ENCODE measurements around the gene ANKRD36C.
A peak's percentile ranks its signal among the peaks of the same experiment; 100 is the strongest.
"Not testable (repeated sequence)": the region's sequence is repeated elsewhere in the genome, so short reads cannot be mapped to it uniquely, and the experiment has no call there.

The ANKRD36C gene

GRCh38 chr2:95991351-95992094 is at the start of gene ANKRD36C:
TSS of gene ANKRD36C (minus strand) at chr2:95991824. CDS start at chr2:95991708, 116 bp downstream.
- not testable (repeated sequence) for DNase-seq (ENCODE audit: low read depth in 2 of 2)

GRCh38 chr2:96035554-96035953 is 43.9 kb upstream of the ANKRD36C start:
- not testable (repeated sequence) for DNase-seq (ENCODE audit: low read depth in 2 of 2)

- DNase-seq (ENCODE audit: low read depth in 2 of 2) = not testable (repeated sequence)
These were observed 43.2 kb upstream of the ANKRD36C start, which contains the start of gene GPAT2 for GRCh38 chr2:96034792-96035191. TSS of gene GPAT2 (minus strand) at chr2:96034916. CDS start at chr2:96032359, 2,557 bp downstream.

- DNase-seq (ENCODE audit: low read depth in 2 of 2) = not testable (repeated sequence)
These were observed 42.4 kb upstream of the ANKRD36C start for GRCh38 chr2:96033997-96034396.

GRCh38 chr2:96027725-96028325 is 36.2 kb upstream of the ANKRD36C start:
- DNase-seq (ENCODE audit: low read depth in 2 of 2) = not testable (repeated sequence)

GRCh38 chr2:96025755-96026154 is 34.1 kb upstream of the ANKRD36C start:
- not testable (repeated sequence) for DNase-seq (ENCODE audit: low read depth in 2 of 2)

GRCh38 chr2:96025194-96025492 is 33.5 kb upstream of the ANKRD36C start:
- no peak for DNase-seq (ENCODE audit: low read depth in 2 of 2)

- DNase-seq (ENCODE audit: low read depth in 2 of 2) = no peak
These were observed 32.9 kb upstream of the ANKRD36C start for GRCh38 chr2:96024336-96025193.

GRCh38 chr2:96023701-96024100 is 32.1 kb upstream of the ANKRD36C start:
- DNase-seq (ENCODE audit: low read depth in 2 of 2) = not testable (repeated sequence)

GRCh38 chr2:96022701-96023447 is 31.2 kb upstream of the ANKRD36C start:
- DNase-seq (ENCODE audit: low read depth in 2 of 2) = peak; percentile 38 to 63

GRCh38 chr2:96022126-96022525 is 30.5 kb upstream of the ANKRD36C start:
- DNase-seq (ENCODE audit: low read depth in 2 of 2) = not testable (repeated sequence)

- not testable (repeated sequence) for DNase-seq (ENCODE audit: low read depth in 2 of 2)
These were observed 29.5 kb upstream of the ANKRD36C start for GRCh38 chr2:96021142-96021541.

- not testable (repeated sequence) for DNase-seq (ENCODE audit: low read depth in 2 of 2)
These were observed 28.4 kb upstream of the ANKRD36C start for GRCh38 chr2:96019909-96020590.

- not testable (repeated sequence) for DNase-seq (ENCODE audit: low read depth in 2 of 2)
These were observed 24.7 kb upstream of the ANKRD36C start for GRCh38 chr2:96016321-96016720.

- DNase-seq (ENCODE audit: low read depth in 2 of 2) = not testable (repeated sequence)
These were observed 21.2 kb upstream of the ANKRD36C start for GRCh38 chr2:96012792-96013264.

GRCh38 chr2:96012086-96012791 is 20.6 kb upstream of the ANKRD36C start:
- not testable (repeated sequence) for DNase-seq (ENCODE audit: low read depth in 2 of 2)

- DNase-seq (ENCODE audit: low read depth in 2 of 2) = not testable (repeated sequence)
These were observed 19.5 kb upstream of the ANKRD36C start for GRCh38 chr2:96011129-96011455.

GRCh38 chr2:96010320-96011128 is 18.9 kb upstream of the ANKRD36C start:
- peak; percentile 94 for DNase-seq (ENCODE audit: low read depth in 2 of 2)

GRCh38 chr2:96009833-96010232 is 18.2 kb upstream of the ANKRD36C start:
- not testable (repeated sequence) for DNase-seq (ENCODE audit: low read depth in 2 of 2)

All from stimulated activated CD8-positive, alpha-beta memory T cell treated with anti-CD3 and anti-CD28 coated beads, Interleukin-15, amount 100 ng/mL, for 48 hours (primary cell).